CD4-positive, alpha-beta T cell treated with Interleukin-12 subunit alpha and Interleukin-12 subunit beta, for 1 hour (primary cell): ENCODE results near the gene RNU1-2.
A peak's percentile ranks its signal among the peaks of the same experiment; 100 is the strongest.
"Not testable (repeated sequence)": the region's sequence is repeated elsewhere in the genome, so short reads cannot be mapped to it uniquely, and the experiment has no call there.

Experiments
- DNase-seq: peaks from one replicate; pipeline ENCODE4 v3.0.0-alpha.2; 2020

Gene RNU1-2

DNA sequence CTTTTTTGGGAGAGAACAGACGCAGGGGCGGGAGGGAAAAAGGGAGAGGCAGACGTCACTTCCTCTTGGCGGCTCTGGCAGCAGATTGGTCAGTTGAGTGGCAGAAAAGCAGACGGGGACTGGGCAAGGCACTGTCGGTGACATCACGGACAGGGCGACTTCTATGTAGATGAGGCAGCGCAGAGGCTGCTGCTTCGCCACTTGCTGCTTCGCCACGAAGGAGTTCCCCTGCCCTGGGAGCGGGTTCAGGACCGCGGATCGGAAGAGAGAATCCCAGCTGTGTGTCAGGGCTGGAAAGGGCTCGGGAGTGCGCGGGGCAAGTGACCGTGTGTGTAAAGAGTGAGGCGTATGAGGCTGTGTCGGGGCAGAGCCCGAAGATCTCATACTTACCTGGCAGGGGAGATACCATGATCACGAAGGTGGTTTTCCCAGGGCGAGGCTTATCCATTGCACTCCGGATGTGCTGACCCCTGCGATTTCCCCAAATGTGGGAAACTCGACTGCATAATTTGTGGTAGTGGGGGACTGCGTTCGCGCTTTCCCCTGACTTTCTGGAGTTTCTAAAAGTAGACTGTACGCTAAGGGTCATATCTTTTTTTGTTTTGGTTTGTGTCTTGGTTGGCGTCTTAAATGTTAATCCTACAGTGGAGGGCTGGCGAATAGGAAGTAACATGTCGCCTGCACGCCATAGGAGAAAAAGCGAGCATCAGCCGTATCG, at the start of gene RNU1-2:
Gene RNU1-2, plus strand, starts transcription at position 383 of the 718 bp plus-strand sequence.
- peak; percentile 88 for DNase-seq

DNA sequence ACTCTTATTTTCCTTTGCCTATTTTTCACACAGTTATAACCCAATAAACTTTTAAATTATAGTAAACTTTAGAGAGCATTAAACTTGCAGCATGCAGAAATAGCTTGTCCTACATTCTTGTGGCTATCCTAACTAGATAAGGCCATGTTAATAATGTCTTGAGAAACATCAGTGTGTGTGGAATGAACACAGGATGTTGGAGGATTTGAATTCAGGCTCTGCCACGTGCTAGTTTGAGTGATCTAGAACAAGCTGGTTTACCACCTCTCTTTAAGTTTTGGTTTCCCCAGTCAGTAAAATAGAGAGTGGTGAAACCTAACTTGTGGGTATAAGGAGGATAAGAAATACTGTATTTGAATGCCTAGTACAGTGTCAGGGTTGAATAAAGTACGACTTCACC, 39.6 kb upstream of the RNU1-2 start:
- DNase-seq = not testable (repeated sequence)

DNA sequence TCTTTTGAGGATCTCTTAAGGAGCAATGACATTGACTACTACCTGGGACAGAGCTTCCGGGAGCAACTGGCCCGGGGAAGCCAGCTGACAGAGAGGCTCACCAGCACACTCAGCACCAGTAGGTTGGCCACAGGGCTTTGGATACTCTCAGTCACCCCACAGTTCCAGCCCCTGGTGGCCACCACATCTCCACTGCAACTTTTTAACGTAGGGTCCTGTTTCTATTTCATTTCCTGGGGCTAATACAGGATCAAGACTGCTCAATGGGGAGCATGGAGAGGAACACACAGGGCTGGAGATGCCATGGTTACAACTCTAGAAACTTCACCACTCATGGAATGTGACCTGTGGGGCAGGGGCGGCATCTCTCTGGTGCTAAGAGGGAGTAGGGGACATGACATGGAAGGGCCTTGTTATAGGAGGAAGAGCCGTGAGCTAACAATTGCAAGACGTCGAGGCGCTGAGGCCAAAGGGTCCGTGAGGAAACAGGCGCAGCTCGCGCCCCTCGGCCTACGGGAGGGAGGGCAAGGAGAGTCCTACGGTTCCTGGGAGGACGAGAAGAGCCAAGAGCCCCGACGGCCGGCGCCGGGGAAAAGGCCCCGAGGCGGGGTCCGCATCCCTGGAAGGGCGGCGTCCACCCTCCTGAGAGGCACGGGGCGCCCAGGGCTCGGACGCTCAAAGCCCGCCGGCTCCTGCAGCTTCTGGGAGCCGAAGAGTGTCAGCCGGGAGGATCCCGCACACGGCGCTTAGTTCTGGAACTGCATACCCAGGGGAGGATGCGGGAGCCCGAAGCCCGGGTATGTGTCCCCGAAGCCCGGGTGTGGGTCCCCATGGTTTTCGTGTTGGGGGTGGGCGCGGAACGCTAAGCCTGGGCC, 36.4 kb upstream of the RNU1-2 start:
- not testable (repeated sequence) for DNase-seq

DNA sequence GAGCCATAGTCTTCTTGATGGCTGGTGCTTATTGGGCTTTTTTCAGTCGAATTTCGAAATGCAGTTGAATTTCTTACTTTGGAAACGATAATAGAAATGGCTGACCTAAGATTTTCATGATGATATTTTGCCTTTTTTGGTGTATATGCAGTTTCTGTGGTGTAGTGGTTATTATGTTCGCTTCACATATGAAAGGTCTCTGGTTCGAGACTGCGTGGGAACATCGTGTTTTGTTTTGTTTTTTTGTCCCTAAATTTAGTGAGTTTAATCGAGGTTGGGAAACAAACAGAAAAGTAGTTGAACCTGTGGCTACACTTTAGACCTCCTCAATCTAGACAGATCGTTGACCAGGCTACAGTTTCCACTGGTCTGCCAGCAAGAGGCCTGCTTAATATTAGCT, 35.7 kb upstream of the RNU1-2 start:
- not testable (repeated sequence) for DNase-seq

DNA sequence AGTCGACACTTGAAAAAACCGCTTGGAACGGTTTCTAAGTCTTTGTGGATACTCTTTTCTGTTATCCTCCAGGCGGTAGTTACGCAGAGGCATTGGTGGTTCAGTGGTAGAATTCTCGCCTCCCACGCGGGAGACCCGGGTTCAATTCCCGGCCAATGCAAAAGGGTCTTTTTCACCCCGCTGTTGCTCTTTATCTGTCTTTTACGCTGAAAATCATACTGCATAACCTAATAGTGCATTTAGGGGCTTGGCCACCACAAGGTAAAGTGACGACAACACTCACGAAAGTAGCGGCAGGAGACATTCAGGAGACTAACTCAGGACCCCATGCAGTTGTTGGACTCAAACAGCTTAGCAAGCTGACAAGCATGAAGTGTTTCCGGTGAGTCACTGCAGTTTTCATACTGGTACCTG, 33.9 kb upstream of the RNU1-2 start:
- DNase-seq = not testable (repeated sequence)

DNA sequence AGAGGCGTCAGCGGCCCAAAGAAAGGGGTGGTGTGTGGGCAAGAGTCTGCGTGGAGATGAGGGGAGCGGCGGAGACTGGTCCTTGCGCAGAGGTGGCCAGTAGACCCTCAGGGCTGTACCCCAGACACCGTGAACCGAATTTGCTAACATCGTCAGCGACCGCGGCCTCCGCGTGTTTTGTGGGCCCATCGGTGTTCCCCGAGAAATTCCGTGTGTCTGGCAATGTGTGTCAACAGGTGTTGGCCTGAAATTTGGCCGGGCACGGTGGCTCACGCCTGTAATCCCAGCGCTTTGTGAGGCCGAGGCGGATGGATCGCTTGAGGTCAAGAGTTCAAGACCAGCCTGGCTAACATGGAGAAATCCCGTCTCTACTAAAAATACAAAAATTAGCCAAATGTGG, 33.4 kb upstream of the RNU1-2 start:
- DNase-seq = not testable (repeated sequence)

DNA sequence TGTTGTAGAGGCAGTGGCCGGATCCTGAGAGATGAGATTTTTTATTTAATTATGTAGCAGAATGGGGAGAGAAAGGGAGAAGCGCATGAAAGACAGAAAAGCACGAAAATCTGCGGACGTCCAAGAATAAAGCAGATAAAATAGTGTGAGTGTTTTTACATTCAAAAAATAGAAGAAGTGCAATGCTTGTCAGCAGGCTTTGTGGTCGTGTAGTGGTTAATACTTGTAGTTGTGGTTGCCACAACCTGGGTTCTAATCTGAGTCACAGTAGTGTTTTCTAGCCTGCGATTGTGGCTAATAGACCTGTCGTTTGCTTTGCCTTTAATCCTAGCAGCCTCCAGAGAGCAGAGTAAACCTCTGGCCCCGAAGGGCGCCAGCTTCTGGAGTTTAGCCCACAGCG, 32.8 kb upstream of the RNU1-2 start:
- not testable (repeated sequence) for DNase-seq

DNA sequence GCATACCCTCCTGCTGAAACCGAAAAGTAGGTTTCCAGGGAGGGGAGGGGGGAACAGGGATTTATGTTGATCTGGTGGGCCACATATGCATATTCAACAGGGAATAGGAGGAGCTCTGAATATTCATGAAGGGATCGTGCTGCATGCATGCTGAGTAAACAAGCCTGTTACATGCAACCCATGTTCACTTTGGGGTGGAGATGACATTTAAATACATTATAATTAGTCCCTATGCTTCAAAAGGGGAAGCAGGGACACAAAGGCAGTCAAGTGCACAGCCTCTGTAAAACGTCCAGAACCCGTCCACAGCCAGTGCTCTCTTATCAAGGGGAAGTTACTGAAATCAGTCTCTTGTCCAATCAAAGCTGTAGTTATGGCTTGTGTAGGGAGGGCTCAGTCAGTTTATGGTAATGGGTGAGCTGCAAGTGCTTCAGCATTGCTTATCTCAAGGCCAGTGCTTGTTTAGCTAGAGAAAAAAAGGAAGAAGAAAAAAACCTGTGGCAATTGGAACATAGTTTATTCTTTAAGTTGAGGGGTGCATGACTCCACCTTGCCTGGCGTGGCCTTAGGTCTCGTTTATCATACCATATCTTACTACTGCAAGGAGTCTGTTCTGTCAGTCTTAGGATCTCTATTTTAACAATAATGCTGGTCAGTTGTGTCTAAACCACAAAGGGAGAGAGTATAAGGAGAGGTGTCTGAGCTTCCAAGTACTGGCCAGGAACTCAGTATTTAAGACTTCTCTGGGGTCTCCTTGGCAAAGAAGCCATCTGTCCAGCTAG, 28.7 kb upstream of the RNU1-2 start:
- not testable (repeated sequence) for DNase-seq

DNA sequence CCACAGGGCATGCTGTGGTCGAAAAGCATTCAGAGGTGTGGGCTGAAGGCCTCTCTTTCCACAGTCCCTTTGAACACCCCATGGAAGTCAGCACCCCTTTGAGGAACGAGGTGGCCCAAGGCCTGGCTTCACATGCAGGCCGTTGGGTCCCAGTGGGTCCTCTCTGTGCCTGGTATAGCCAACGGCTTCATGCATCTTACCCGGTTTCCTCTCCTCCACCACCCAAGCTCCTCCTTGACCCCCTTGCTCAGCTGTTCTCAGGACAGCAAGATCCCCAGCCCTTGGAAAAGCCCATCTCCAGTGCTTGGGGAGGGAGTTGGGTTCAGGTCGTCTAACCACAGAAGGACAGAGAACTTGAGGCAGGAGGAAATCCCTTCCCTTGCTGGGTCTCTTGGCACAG, 27.0 kb upstream of the RNU1-2 start:
- not testable (repeated sequence) for DNase-seq

DNA sequence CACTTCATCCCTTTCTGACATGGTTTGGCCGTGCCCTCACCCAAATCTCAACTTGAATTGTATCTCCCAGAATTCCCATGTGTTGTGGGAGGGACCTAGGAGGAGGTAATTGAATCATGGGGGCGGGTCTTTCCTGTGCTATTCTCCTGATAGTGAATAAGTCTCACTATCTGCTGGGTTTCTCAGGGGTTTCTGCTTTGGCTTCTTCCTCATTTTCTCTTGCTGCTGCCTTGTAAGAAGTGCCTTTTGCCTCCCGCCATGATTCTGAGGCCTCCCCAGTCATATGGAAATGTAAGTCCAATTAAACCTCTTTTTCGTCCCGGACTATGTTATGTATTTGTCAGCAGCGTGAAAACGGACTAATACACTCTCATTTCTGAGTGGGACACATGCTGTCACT, 25.8 kb upstream of the RNU1-2 start:
- DNase-seq = not testable (repeated sequence)

DNA sequence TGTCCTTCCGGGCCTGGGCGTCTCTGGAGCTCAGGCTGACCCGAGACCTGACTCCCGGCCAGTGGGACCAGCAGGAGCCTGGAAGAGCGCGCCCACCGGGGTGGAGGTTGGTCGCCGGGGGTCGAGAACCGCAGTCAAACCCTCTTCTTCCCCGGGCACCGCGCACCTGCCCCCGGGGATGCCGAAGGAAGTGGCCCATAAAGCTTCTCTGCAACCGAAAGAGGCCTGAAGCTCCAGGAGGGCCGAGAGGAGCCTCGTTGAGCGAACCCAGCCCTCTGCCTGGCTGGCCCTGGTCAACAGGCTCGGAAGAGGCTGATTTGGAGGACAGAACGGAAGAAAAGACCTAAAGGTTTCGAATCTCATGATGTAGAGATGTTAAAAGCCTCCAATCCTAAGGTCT, 24.6 kb upstream of the RNU1-2 start:
- not testable (repeated sequence) for DNase-seq

DNA sequence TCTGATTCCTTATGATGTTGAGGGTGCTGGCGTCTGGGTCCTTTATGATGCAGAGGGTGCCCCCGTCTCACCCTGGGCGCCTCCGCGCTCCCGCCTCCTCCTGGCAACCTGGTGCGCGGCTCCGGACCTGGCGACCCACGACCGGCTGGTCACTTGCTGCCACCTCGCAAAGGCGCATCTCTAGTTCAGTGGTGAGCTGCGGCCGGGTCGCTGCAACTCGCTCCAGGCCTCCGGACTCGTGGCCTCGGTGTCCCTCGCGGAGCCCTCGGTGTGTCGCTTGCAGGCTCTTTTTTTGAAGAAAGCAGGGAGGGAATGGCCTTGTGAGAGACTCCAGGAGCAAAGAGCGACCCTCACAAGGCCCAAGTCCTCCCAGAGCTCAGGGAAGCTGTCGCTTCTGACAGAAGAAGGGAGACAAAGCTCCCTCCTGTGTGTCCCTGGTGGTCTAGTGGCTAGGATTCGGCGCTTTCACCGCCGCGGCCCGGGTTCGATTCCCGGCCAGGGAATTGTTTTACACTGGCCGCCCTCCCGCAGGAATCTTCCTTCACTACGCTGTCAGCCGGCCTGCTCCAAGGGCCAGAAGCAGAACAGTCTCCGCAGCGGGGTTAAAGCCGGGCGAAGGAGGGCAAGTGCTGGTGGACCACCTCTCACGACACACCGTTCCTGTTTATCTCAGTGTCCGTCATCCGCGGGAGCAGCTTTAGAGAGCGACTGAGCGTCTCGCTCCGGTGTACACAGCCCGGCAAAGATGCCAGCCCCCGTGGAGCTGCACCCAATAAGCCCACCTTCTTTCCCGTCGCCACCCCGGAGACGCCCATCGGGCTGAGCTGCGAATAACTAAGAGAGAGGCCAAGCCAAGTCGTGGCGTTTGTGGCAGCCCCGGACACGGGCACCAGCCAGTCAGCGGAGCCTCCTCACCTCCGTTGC, 23.4 kb upstream of the RNU1-2 start:
- peak; percentile 43 for DNase-seq

DNA sequence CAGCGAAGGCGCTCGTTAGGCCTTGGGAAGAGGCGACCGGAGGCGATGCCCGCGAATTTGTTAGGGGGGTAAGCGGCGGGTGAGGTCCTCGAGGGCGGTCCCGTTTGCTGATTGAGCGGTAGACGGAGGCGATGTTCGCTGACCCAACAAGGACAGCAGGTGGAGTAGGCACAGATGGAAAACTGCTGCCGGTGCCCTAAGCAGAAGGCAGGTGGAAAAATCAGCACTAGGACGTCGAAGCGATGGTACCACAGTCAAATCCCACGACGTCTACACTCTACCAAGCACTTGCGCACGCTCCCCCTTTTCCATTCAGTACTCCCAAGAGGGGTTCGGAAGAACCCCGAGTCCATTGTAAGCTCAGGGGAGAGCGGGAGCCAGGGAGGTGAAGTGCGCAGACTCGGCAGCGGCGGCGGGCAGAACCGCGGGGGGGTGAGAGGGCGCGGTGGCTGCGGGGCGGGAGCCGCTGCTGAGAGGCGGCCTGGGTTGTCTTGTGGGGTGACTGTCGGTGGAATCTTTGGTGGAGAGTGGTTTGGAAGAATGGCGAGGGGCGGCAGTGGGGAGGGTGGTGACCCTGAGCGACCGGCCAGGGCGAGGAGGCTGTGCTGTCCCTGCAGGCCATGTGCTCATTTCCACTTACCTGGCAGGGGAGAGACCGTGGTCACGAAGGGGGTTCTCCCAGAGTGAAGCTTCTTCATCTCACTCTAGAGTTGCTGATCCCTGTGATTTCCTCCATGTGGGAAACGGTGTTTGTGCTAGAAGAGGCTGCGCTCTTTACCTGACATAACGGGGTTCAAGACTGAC, 22.5 kb upstream of the RNU1-2 start:
- peak; percentile 60 for DNase-seq

DNA sequence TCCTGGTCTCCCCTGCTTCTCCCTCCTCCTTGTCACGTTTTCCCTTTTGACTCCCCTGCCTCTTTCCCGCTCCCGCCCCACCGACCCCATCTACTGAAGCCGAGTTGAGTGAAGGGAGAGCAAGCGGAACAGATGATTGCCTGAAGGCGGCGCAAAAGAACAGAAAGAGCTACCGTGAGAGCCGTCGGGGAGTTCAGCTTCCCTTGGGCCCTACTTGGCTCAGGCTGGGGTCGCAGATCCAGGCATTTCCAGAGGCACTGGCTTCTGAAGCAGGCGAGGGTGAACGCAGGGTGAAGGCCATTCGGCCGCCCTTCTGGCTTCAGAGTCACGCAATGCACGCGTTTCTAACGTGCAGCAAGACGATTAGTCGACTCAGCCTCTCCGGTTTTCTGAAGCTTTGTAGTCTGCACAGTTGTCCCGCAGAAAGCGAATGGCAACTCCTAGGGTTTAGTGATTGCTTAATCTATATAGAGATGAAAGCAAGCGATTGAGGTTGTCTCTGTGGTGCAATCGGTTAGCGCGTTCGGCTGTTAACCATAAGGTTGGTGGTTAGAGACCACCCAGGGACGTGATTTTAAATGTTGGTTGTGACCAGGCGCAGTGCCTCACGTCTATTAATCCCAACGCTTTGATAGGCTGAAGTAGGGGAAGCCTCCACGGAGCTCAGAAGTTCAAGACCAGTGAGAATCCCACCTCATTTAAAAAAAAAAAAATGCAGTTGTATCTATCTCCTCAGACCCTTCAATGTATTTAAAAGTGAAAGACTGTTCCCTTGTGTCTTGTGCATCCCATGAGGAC, 20.6 kb upstream of the RNU1-2 start:
- not testable (repeated sequence) for DNase-seq

DNA sequence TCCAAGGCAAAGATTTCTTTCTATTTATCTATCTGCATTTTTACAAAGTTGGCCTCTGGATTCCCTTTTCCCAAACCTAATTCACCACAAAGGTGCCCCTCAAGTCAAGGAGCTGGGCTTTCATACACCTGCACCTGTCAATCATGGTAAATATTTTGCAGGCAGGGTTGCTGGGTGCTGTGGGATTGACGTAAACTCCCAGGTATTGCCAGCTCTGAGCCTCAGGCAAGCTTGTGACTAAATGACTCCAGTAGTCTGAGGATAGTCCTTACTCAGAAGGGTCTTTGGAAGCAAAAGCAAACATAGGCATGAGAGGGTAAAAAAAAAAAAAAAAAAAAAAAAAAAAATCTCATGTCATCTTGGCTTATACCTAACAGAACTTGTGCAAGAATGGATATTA, 14.0 kb upstream of the RNU1-2 start:
- not testable (repeated sequence) for DNase-seq

DNA sequence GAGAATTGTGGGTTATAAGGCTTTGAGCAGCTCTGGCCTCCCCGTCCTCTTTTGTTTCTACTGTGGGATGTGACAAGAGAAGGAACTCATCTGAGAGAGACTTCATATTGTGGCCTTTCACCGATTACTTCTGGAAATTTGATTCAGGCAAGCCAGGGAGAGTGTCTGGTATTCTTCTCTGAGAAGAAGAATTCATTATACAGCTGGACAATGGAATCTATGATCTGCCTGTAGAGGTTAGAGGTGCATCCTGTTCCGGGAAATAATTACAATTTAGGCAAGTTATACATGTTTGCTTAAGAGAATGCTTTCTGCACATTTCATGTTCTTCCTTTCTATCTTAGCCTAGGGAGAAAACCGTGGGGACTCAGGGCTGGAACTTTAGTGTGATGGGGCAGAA, 12.8 kb upstream of the RNU1-2 start:
- DNase-seq = no peak

DNA sequence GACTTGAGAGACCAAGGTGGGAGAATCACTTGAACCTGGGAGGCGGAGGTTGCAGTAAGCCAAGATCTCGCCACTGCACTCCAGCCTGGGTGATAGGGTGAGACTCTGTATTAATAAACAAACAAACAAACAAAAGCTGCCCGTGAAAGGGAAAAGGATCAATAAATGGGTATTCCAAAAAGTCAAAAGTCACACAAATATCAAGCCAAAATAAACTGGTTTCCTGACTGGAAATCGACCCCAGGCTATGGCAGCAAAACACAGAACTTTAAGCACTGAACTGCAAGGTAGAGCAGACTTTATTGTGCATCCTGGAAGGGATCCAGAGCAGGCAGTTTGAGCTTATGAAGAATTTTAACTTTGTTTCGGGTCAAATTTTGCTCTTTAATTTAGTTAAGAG, 11.3 kb upstream of the RNU1-2 start:
- DNase-seq = not testable (repeated sequence)

DNA sequence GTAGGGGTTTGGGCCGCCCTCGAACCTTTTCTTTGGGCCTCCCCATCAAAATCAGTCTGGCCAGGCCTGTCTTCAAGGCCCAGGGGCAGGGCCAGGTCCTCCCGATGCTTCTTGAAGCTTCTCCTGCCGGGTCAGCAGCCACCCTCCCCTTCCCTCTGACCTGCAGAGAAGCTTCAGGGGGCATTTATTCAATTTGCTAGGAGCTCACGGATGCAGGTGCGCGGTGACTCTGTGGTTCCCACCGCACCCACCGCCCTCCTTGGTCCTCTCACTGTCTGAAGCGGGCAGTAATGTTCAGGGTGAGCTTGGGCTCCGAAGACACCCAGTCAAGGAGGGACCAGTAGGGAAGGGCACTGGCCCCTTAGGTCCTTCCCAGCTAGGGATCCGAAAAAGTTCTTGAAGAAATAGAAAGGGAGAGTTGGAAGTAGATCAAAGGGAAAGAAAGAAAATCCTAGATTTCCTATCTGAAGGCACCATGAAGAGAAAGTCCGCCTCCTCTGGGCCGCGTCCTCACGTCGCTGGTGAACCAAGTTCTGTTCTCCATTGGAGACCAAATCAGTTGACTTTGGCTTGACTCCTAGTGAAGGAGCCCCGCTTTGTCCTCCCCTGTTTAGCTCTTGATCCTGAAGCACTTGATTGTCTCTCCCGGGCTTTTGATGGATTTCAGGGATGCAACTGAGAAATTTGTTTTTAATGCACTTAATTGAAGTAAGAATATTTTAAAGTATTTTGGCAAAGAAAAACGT, 8.7 kb upstream of the RNU1-2 start:
- DNase-seq = no peak
